Retinal pigment epithelial cell (primary cell): ENCODE measurements around the gene TTC38.
A peak's percentile ranks its signal among the peaks of the same experiment; 100 is the strongest.
"Not testable (repeated sequence)": the region's sequence is repeated elsewhere in the genome, so short reads cannot be mapped to it uniquely, and the experiment has no call there.

Source experiments
- DNase-seq: peaks from one replicate; pipeline ENCODE4 v3.0.0-alpha.2; 2010; ENCODE audit warnings: low read depth
- H3K4me3 ChIP-seq: 2 replicates; pipeline ENCODE4 v1.5.1; 2011; ENCODE audit warnings: mild to moderate bottlenecking, low read length, control low read depth, moderate library complexity
- CTCF ChIP-seq: conservative IDR thresholded peaks from 2 replicates; pipeline ENCODE4 v1.5.1; 2011; ENCODE audit warnings: low read depth, low read length, control low read depth, inconsistent platforms

TTC38 gene

GRCh38 chr22:46256358-46256958, 11.3 kb upstream of the TTC38 start:
- no peak for TF ChIP-seq CTCF
- no peak overlapping the region for H3K4me3 ChIP-seq
- DNase-seq: peak; percentile 20

GRCh38 chr22:46259374-46259773, 8.4 kb upstream of the TTC38 start:
- H3K4me3 ChIP-seq: no peak overlapping the region
- DNase-seq: no peak
- no peak for TF ChIP-seq CTCF

GRCh38 chr22:46260038-46260437, 7.8 kb upstream of the TTC38 start:
- TF ChIP-seq CTCF: no peak
- no peak for DNase-seq

GRCh38 chr22:46262449-46263215, 5.2 kb upstream of the TTC38 start:
- H3K4me3 ChIP-seq: no peak overlapping the region
- DNase-seq: peak; percentile 13
- TF ChIP-seq CTCF: peak; percentile 48

More at GRCh38 chr22:46260038-46260437, 7.8 kb upstream of the TTC38 start:
- no peak overlapping the region for H3K4me3 ChIP-seq

- no peak for TF ChIP-seq CTCF
- DNase-seq: no peak
- H3K4me3 ChIP-seq: no peak within 1 kb of the TSS
Observed at GRCh38 chr22:46263216-46263590, 4.6 kb upstream of the TTC38 start, which contains the start of gene PKDREJ. Gene PKDREJ, minus strand, starts transcription at chr22:46263343. Its CDS starts 21 bp downstream, at chr22:46263322.

- DNase-seq: not testable (repeated sequence)
Observed at GRCh38 chr22:46264520-46264919, 3.3 kb upstream of the TTC38 start.

GRCh38 chr22:46265627-46266026, 2.2 kb upstream of the TTC38 start:
- not testable (repeated sequence) for H3K4me3 ChIP-seq, DNase-seq

More at GRCh38 chr22:46264520-46264919, 3.3 kb upstream of the TTC38 start:
- H3K4me3 ChIP-seq: not testable (repeated sequence)

GRCh38 chr22:46269564-46269963, 1.8 kb downstream of the TTC38 start:
- DNase-seq: no peak
- TF ChIP-seq CTCF: no peak
- H3K4me3 ChIP-seq: no peak overlapping the region
